ENCODE results near the gene NRXN3. TPM values are rescaled to one million over a fixed set of nuclear protein-coding genes. Genes with fewer than 3 reads are reported as not detected.

NRXN3 gene
- polyA plus RNA-seq, 1 experiment: 1.1 TPM

DNA sequence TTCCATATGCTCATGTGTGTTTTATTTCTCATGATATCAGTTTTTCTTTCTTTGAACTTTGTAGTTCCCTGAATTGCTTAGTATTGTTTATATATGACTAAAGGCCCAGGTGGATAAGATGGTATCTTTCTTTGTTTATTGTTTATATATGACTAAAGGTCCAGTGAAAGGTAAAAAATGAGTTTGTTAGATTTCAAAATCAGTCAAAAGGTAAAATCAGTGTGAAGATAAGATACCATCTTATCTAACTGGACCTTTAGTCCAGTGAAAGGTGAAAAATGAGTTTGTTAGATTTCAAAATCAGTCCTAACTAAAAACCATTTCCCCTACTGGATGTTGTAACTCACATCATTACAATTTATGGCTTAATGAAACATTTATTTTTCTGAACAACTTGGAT lies 1150.9 kb downstream of the NRXN3 start:
- no peak for DNase-seq (ENCODE audit: low read depth, low spot score)
- Histone ChIP-seq H3K27me3 (ENCODE audit: control insufficient read depth, insufficient read depth, low read length) (no peaks in the 10 kb centered on the region), H3K9me3 (ENCODE audit: control insufficient read depth, insufficient read depth, low read length) (no peaks in the 10 kb centered on the region), H3K27ac (ENCODE audit: low read depth, low read length) (no peak overlapping the region), H3K4me3 (ENCODE audit: low read depth, low read length) (no peak overlapping the region)
- CTCF ChIA-PET: no interaction called here
- POLR2A ChIA-PET: no interaction called here
- TF ChIP-seq, protein P1, sequence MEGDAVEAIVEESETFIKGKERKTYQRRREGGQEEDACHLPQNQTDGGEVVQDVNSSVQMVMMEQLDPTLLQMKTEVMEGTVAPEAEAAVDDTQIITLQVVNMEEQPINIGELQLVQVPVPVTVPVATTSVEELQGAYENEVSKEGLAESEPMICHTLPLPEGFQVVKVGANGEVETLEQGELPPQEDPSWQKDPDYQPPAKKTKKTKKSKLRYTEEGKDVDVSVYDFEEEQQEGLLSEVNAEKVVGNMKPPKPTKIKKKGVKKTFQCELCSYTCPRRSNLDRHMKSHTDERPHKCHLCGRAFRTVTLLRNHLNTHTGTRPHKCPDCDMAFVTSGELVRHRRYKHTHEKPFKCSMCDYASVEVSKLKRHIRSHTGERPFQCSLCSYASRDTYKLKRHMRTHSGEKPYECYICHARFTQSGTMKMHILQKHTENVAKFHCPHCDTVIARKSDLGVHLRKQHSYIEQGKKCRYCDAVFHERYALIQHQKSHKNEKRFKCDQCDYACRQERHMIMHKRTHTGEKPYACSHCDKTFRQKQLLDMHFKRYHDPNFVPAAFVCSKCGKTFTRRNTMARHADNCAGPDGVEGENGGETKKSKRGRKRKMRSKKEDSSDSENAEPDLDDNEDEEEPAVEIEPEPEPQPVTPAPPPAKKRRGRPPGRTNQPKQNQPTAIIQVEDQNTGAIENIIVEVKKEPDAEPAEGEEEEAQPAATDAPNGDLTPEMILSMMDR (IDR thresholded peaks at IDR 0.05; ENCODE audit: low read depth, low read length): no peak

DNA sequence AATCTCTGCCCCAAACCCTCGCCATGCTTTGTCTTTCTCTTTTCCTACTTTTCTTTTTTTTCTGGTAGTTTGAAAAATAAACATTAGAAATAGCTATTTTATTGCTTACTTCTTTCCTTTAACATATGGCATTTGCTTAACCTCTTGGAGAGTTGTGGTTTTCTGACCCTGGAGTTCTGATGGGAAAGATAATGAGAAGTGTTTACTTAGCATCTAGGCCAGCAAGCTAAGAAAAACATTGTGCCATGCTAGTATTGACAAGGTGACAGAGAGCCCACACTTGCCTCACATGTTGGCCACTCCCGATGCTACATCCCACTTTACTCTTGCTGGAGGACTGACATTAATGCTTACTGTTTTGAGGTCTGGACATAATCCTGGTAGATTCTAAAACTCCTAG lies 1154.9 kb downstream of the NRXN3 start:
- Histone ChIP-seq H3K27me3 (ENCODE audit: control insufficient read depth, insufficient read depth, low read length) (no peaks in the 10 kb centered on the region), H3K27ac (ENCODE audit: low read depth, low read length) (no peak overlapping the region), H3K9me3 (ENCODE audit: control insufficient read depth, insufficient read depth, low read length) (no peaks in the 10 kb centered on the region), H3K4me3 (ENCODE audit: low read depth, low read length) (no peak overlapping the region)
- DNase-seq (ENCODE audit: low read depth, low spot score): no peak
- ChIA-PET POLR2A (interaction anchor here (1.2 kb wide), 1 partner anchor 27 kb away, joined by 5 read pairs; no protein-coding TSS in a partner anchor), CTCF (interaction anchor here (0.6 kb wide), 1 partner anchor 1332 kb away, joined by 6 read pairs; no protein-coding TSS in a partner anchor)
- TF ChIP-seq, protein P1 (IDR thresholded peaks at IDR 0.05; ENCODE audit: low read depth, low read length): no peak

DNA sequence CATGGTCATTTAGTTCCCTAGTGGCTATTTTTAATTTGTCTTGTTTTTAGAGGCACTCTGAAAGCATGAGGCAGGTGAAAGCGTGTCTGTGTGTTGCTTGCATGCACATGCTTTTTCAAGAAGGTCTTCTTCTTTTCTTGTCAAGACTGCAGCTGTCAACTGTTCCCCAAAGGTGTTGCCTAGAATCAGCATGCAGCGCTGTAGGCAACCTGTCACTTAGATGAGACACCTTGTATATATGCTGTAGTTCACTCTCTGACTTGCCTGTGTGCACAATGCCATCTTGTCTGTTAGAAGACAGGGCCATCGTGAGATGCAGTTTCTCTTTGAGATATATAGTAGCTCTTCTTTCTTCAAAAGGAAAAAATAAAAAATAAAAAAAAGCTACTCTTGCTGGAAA lies 1155.4 kb downstream of the NRXN3 start:
- Histone ChIP-seq H3K27ac (ENCODE audit: low read depth, low read length) (no peak overlapping the region), H3K9me3 (ENCODE audit: control insufficient read depth, insufficient read depth, low read length) (no peaks in the 10 kb centered on the region), H3K4me3 (ENCODE audit: low read depth, low read length) (no peak overlapping the region), H3K27me3 (ENCODE audit: control insufficient read depth, insufficient read depth, low read length) (no peaks in the 10 kb centered on the region)
- DNase-seq (ENCODE audit: low read depth, low spot score): no peak
- ChIA-PET CTCF (interaction anchor here (0.6 kb wide), 1 partner anchor 1332 kb away, joined by 6 read pairs; no protein-coding TSS in a partner anchor), POLR2A (interaction anchor here (1.2 kb wide), 1 partner anchor 27 kb away, joined by 5 read pairs; no protein-coding TSS in a partner anchor)
- TF ChIP-seq, protein P1 (IDR thresholded peaks at IDR 0.05; ENCODE audit: low read depth, low read length): no peak

DNA sequence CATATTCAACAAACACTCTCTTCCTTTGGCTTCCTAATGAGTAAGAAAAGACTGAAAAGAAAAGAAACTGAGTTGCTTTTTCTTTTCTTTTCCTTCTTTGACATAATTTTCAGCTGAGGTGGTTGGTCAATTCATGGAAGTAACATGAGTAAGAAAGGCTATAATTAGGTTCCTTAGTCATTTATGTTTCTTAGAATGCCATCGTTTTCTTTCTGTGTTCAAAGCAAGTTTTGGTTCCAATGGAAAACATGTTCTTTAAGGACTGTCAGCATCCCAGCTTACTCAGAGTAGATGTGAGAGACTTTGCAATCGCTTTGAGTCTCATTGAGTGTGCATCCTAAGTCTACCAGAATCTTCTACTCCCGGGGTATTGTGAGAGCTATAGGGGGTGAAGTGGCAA lies 1158.7 kb downstream of the NRXN3 start:
- ChIA-PET POLR2A (no interaction called here), CTCF (interaction anchor here (0.6 to 1.3 kb wide), 3 partner anchors 78 to 1028 kb away, joined by 3 to 5 read pairs (median 4); no protein-coding TSS in a partner anchor)
- TF ChIP-seq, protein P1 (IDR thresholded peaks at IDR 0.05; ENCODE audit: low read depth, low read length): no peak
- no peak overlapping the region for H3K4me3 ChIP-seq (ENCODE audit: low read depth, low read length)
- H3K27ac ChIP-seq (ENCODE audit: low read depth, low read length): no peak overlapping the region
- no peak for DNase-seq (ENCODE audit: low read depth, low spot score)
- no peaks in the 10 kb centered on the region for H3K27me3 ChIP-seq (ENCODE audit: control insufficient read depth, insufficient read depth, low read length)
- no peaks in the 10 kb centered on the region for H3K9me3 ChIP-seq (ENCODE audit: control insufficient read depth, insufficient read depth, low read length)

DNA sequence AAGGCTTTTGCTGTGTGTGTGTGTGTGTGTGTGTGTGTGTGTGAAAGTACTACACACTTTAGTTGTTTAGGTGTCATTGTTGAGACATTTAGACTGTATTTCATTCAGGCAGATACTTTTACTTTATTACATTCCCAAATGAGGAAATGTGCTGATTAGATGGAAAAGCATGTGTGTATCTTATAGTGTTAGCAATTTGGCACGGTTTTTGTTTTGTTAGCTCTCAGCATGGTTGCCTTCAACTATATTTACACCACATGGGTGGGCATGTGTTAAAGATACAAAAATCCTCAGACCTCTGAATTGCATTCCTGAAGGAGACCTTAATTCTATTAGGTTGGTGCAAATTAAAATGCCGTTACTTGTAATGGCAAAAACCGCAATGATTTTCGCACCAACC lies 1161.7 kb downstream of the NRXN3 start:
- Histone ChIP-seq H3K27me3 (ENCODE audit: control insufficient read depth, insufficient read depth, low read length) (no peaks in the 10 kb centered on the region), H3K4me3 (ENCODE audit: low read depth, low read length) (no peak overlapping the region), H3K9me3 (ENCODE audit: control insufficient read depth, insufficient read depth, low read length) (no peaks in the 10 kb centered on the region), H3K27ac (ENCODE audit: low read depth, low read length) (no peak overlapping the region)
- DNase-seq (ENCODE audit: low read depth, low spot score): no peak
- TF ChIP-seq, protein P1 (IDR thresholded peaks at IDR 0.05; ENCODE audit: low read depth, low read length): no peak
- ChIA-PET CTCF (no interaction called here), POLR2A (no interaction called here)

All from AG04450 (cell line).